ENCODE measurements around the gene KCNIP1. TPM values are rescaled to one million over a fixed set of nuclear protein-coding genes. Genes with fewer than 3 reads are reported as not detected.

KCNIP1 gene
- total RNA-seq, 1 donor from 2014 or later = 20.8 TPM

DNA sequence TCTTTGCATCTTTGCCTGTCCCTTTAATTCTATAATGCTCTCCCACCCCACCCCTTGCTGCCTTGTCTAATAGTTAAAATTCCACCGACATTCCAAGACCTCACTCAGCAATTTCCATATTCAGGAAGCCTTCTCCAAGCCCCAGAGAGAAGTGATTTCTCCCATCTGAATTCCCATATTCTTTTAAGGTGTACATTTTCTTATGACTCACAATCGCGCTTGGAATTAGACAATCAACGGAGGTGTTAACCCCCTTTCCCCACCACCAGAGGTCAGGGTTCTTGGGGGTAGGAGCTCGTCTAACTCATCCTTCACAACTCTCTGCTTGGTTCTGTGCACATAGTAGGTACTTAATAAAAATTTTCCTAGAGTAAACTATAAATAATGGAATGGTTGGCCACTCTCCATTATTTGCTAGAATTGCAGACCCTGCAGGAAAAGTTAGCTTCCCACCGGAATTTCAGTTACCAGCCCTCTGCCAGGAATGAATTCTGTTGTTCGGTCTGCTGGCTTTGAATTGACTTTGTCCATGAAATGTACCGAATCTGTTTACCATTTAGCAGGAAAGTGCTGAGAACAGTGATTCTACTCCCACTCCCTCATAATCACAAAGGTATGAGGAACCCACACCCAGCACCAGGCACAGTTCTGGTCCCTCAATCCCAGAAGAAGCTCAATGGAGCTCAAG is 5.0 kb downstream of the KCNIP1 start:
- DNase-seq = peak; percentile 26

- no peak for DNase-seq
Measured at GRCh38 chr5:170509348-170509660, 5.5 kb downstream of the KCNIP1 start.

- DNase-seq = no peak
Measured at GRCh38 chr5:170510126-170510525, 6.3 kb downstream of the KCNIP1 start.

DNA sequence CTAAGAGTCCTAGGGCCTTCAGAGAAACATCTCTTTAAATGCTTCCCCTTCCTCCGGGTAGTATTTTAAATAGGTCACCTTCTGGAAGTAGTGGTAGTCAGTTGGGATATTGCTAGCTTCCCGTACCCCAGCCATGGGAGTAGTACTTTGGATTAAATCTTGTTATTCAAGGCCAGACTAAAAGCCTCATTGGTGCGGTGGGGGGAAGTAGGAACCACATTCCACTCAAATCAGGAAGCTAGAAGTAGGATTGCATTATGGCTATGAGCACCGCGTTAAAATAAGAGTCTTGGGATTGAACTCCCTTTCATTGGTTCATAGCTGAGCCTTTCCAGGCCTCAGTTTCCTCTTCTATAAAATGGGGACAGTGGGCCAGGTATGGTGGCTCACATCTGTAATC is 6.7 kb downstream of the KCNIP1 start:
- DNase-seq = no peak

DNA sequence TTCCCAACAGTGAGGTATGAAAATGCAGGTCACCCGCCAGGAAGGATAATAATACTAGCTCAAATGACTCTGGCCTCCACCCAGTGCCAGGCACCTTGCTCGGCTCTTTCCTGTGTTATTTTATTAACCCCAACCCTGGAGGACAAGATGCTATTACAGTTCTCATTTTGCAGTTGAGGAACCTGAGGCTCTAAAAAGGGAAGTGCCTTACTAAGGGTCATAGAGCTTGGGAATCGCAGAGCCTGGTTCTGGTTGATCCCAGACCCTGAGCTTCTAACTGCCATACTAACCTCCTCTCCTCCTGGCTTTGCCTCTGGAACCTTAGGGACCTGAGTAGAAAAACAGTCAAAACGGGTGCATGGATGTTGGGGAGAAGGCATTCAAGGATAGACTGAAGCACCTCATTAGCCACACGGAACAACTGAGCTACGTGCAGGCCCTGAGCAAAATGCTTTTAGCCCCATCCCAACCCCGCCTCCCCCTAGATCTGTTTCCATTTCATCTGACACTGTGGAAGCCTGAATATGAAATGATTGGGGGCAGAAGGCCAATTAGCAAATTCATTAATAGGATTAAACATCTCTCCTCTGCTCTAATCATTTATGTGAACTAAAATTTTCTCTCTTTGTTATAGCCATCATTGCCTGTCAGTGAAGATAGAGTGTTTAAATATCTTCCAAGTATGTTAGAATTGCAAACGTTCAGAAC is 7.9 kb downstream of the KCNIP1 start:
- no peak for DNase-seq

- DNase-seq = no peak
Measured at GRCh38 chr5:170513856-170514525, 10.2 kb downstream of the KCNIP1 start.

- no peak for DNase-seq
Measured at GRCh38 chr5:170517411-170517810, 13.6 kb downstream of the KCNIP1 start.

DNA sequence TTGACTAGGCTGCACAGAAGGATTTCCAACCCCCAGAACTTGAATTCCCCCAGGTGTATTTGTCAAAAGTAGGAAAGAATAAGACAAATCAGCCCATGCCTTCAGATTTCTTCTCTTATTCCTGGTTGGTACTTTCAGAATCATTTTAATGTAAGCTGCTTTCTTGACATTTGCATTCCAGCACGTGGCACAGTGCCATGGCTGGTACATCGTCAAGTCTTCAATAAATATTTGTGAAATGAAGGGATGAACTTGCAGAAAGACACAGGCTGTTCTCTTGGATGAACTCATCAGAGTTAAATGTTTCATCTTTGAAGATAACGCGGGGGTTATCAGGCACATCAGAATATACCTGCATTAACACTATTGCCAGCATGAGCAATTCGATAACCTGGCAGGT is 14.5 kb downstream of the KCNIP1 start:
- no peak for DNase-seq

- no peak for DNase-seq
Measured at GRCh38 chr5:170519549-170519948, 15.7 kb downstream of the KCNIP1 start.

DNA sequence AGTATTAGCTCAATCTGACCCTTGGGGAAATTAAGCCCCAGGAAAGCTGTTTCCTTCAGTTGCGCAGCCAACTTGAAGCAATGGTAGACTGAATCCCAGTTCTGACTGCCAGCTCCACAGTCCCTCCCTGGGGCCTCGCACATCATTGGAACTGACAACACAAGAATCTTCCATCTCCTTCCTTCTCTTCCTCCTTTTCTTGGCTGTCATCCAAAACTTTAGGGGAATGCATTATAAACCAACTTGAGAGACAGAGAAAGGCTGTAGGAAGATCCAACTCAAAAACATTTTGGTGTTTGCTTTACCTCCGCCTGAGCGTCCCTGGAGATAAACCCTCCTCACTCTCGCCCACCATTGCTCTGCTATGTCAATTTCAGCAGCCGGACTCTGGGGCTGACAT is 16.6 kb downstream of the KCNIP1 start:
- DNase-seq = no peak

GRCh38 chr5:170522211-170523141 is 18.7 kb downstream of the KCNIP1 start:
- DNase-seq = no peak

- no peak for DNase-seq
Measured at GRCh38 chr5:170523142-170523551, 19.3 kb downstream of the KCNIP1 start.

- no peak for DNase-seq
Measured at GRCh38 chr5:170523830-170524229, 20.0 kb downstream of the KCNIP1 start.

GRCh38 chr5:170524576-170524975 is 20.8 kb downstream of the KCNIP1 start:
- DNase-seq = no peak

GRCh38 chr5:170525470-170526211 is 21.8 kb downstream of the KCNIP1 start:
- DNase-seq = no peak

DNA sequence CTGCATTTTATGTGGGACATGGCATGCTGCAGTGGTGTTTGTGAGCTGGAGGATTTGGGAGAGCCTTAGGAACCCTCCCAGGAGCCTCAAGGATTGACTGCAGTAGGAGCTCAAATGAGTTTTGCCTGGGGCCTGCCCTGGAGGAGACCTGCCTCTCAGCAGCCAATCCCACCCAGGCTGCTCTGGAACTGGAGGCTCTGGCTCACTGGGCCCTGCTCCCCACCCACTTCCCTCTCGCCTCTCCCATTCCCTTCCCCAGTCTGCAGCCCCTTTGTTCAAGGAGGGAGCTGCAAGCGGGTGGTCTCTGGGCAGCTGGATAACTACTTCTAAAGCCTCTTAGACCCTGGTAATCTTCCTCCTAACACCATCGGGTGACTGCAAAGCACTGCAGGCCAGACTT is 24.2 kb downstream of the KCNIP1 start:
- no peak for DNase-seq

DNA sequence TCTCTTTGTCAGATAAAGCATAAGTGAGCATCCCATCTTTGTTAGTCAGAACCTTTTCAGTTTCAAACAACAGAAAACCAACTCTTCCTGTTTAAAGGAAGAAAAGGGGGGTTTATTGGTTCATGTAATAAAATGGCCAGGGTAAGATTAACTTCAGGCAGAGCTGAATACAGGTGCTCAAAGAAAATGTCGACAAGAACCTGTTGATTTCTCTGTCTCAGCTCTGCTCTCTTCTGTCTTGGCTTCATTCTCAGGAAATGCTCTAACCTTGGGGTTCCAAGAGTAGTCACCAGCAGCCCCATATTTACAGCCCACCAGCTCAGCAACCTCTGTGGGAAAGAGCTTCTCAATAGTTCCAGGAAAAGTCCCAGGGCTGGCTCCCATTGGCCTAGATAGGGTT is 25.2 kb downstream of the KCNIP1 start:
- no peak for DNase-seq

DNA sequence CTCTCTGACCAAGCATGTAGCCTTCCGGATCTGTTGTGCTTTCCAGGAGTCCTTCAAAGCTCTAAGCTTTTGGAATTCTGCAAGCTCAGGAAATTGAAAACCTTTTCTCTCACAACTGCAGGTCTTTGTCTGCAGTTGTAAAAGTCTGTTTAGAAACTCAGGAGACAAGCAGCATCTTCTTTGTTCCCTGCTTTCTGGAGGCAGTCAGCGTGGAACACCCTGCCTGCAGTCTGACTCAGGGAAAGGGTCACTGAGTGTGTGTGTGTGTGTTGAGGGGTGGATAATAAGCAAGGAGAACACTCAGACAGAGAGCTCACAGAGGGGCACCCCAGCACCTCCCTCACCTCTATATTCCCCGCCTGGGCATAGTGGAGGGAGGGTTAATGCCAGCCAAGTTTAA is 29.1 kb downstream of the KCNIP1 start:
- DNase-seq = no peak

DNA sequence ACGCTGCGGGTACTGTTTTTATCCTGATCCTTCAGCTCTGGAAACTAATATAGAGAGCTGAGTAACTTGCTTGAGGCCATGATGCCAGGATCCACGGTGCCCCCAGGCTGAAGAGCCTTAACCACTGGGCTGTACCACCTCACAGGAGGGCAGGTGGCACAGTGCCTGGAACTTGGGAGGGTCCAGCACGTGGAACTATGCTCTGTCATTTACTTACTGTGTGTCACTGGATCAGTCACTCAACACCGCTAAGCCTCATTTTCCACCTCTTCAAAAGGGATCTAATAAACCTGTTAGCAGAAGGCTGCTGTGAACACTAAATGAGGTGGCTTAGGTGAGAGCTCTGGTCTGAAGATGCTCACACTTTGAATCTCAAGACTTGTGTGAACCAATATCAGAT is 29.6 kb downstream of the KCNIP1 start:
- DNase-seq = no peak

DNA sequence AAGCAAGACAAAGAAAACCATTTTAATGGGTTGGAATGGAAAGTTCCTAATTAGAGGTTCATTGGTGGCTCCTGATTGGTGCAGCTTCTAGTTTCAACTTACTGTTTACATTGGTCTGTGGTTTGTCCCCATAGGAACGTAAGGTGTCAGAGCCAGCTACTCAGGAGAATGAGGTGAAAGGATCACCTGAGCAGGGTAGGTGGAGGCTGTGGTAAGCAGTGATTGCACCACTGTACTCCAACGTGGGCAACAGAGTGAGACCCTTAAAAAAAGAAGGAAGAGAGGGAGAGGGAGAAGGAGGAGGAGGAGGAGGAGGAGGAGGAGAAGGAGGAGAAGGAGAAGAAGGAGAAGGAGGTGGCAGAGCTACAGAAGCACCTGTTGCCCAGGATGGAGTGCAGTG is 30.4 kb downstream of the KCNIP1 start:
- no peak for DNase-seq

GRCh38 chr5:170534941-170535340 is 31.1 kb downstream of the KCNIP1 start:
- no peak for DNase-seq

DNA sequence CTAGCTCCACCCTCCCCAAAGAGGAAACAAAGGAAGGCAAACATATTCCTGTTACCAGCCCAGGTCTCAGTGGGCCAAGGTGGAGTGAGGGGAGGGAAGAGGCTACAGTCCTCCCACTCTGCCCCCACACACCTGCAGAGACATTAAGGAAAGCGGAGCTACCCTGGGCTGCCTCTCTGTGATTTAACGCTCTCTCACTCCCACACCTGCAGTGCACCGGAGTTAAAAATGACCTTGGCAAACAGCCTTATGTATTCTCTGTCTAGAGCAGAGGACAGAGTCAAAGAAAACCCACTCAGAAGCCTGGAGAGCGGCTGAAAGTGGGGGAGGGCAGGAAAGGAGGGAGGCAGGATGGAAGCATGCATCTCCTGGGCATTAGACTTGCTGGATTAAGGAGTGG is 32.7 kb downstream of the KCNIP1 start:
- DNase-seq = no peak

All from dermis blood vessel endothelial cell (primary cell).